Body of pancreas (tissue), 4 donors: ENCODE results near the gene WDR27. TPM values are rescaled to one million over a fixed set of nuclear protein-coding genes. Genes with fewer than 3 reads are reported as not detected.

Source experiments
- ATAC-seq: fragments of 150-250 bp; one replicate; pipeline ENCODE4 v1.9.1; 2016
- DNase-seq, 4 donors: peaks; one replicate each; pipeline ENCODE4 v3.0.0-alpha.2; 2019
- H3K27ac ChIP-seq, 4 donors: fragments of 200-600 bp; sonication (generic); 1 replicate in 3 of 4; 2 replicates in 1 of 4; pipeline versions ENCODE4 v1.5.1 to v1.6.1; 2016 to 2019; ENCODE audit warnings: mild to moderate bottlenecking in 1 of 4, mixed read lengths in 1 of 4, moderate library complexity in 1 of 4
- H3K27me3 ChIP-seq, 2 donors: fragments of 200-600 bp; sonication (generic); one replicate each; pipeline ENCODE4 v1.6.0; 2016; ENCODE audit warnings: mild to moderate bottlenecking in 1 of 2
- H3K36me3 ChIP-seq, 2 donors: fragments of 200-600 bp; sonication (generic); replicated peaks in 1 of 2; 2 replicates each; pipeline ENCODE4 v1.5.1; 2016; ENCODE audit warnings: low read depth in 2 of 2; ENCODE audit not compliant: insufficient read depth in 1 of 2
- H3K4me1 ChIP-seq: fragments of 200-600 bp; sonication (generic); one replicate; pipeline ENCODE4 v1.6.0; 2016
- H3K4me3 ChIP-seq, 2 donors: fragments of 200-600 bp; sonication (generic); 1 replicate in 1 of 2; 2 replicates in 1 of 2; pipeline ENCODE4 v1.5.1; 2016 to 2019
- H3K9me3 ChIP-seq, 3 donors: fragments of 200-600 bp; sonication (generic); 1 replicate in 2 of 3; 2 replicates in 1 of 3; pipeline ENCODE4 v1.5.1; 2016
- POLR2A ChIP-seq, 3 donors: fragments of 450-650 bp; IDR thresholded peaks; one replicate each; pipeline ENCODE4 v1.6.1; 2016; ENCODE audit warnings: antibody characterized with exemption in 3 of 3, mild to moderate bottlenecking in 2 of 3
- WGBS, 2 donors: methylation state at CpG; one replicate each; pipeline ENCODE4 v1.1.5; 2017; 5-methylcytosine and 5-hydroxymethylcytosine counted together
- intact Hi-C: fragments of 100-400 bp; cut with DNase I; formaldehyde crosslinking; loops from one replicate; pipeline ENCODE4 v1.15.1; 2023
- total RNA-seq, 2 donors: library from RNA; depleted of rRNA; stranded (reverse); fragments of >200 nt; gene quantifications; one replicate each; pipeline ENCODE4 v1.1.0, GENCODE V29; 2016
- TF ChIP-seq, protein P1 (sequence below), 7 experiments: fragments of 450-650 bp in 4 of 7; fragments of 200-600 bp in 3 of 7; sonication (generic) in 3 of 7; IDR thresholded peaks; one replicate each; pipeline ENCODE4 v1.5.1; 2016 to 2019; ENCODE audit warnings: antibody characterized with exemption in 7 of 7

WDR27 gene
- total RNA-seq, 2 donors from 2014 or later, result 38.2 to 38.7 TPM

DNA sequence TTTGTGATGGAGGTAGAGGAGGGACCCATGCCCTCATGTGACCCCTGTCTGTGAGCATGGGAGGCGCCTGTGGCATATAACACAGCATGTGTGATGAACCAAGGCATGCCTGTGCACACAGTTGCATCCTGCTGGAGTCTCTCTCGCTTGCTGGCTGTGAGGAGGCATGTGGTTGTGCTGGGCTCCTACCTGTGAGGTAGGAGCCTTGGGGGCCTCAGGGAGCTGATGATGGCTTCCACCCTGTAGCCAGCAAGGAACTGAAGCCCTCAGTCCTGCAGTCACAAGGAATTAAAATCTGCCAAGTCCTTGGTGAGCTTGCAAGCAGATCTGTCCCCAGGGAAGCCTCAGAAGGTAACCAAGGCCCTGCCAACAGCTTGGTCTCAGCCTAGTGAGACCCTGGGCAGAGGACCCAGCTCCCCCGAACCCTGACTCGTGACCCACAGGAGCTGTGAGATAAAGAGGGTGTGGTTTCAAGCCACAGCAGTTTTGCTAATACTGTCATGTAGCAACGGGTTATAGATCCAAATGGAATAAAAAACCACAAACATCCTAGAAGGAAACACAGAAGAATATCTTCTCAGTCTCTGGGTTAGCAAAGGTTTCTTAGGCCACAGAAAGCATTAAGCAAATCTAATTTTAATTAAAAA, 145.7 kb downstream of the WDR27 start:
- intact Hi-C loops, result no loop called here
- Histone ChIP-seq H3K27ac (no peak overlapping the region), H3K4me3 (no peak overlapping the region), H3K27me3 (no peaks in the 10 kb centered on the region), H3K4me1 (no peaks in the 10 kb centered on the region), H3K36me3 (no peaks in the 10 kb centered on the region), H3K9me3 (no peaks in the 10 kb centered on the region)
- TF ChIP-seq POLR2A (IDR thresholded peaks at IDR 0.05), result no peak
- TF ChIP-seq, protein P1, sequence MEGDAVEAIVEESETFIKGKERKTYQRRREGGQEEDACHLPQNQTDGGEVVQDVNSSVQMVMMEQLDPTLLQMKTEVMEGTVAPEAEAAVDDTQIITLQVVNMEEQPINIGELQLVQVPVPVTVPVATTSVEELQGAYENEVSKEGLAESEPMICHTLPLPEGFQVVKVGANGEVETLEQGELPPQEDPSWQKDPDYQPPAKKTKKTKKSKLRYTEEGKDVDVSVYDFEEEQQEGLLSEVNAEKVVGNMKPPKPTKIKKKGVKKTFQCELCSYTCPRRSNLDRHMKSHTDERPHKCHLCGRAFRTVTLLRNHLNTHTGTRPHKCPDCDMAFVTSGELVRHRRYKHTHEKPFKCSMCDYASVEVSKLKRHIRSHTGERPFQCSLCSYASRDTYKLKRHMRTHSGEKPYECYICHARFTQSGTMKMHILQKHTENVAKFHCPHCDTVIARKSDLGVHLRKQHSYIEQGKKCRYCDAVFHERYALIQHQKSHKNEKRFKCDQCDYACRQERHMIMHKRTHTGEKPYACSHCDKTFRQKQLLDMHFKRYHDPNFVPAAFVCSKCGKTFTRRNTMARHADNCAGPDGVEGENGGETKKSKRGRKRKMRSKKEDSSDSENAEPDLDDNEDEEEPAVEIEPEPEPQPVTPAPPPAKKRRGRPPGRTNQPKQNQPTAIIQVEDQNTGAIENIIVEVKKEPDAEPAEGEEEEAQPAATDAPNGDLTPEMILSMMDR (IDR thresholded peaks at IDR 0.05), result no peak
- ATAC-seq (no peak), DNase-seq (no peak)
- 81 to 83% methylated on average over 5 of the region's 5 CpGs for WGBS, 2 donors

DNA sequence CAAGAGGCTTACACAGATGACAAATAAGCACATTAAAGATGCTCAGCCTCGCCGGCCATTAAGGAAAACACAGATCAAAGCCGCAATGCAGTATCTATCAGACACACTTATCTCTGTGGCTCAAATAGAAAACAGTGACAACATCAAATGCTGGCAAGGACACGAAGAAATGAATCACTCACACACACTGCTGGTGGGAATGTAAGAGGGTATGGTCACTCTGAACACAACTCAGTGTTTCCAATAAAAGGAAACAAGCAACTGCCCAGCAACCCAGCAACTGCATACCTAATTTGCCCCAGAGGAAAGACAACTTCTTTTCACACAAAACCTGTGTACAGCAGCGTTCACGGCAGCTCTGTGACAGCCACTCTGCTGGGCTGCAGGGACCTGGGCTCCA, 155.8 kb downstream of the WDR27 start:
- ATAC-seq, result no peak
- no peak overlapping the region for H3K27ac ChIP-seq

DNA sequence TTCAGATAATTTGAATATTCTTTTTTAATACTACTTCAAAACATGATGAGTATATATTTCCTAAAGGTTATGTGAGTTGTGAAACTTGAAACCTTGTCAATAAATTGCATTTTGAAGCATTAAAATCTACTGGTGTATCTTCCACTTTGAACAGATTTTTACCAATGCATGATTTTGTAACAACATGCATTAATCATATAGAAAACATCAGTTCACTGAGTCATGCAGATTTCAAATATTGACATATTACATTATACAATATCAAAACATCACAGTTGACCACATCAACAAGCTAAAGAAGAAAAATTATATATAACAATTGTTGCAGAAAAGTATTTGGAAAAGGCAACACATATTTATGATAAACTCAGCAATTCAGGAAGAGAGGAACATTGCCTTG, 158.1 kb downstream of the WDR27 start:
- Histone ChIP-seq H3K9me3 (no peaks in the 10 kb centered on the region), H3K4me1 (no peaks in the 10 kb centered on the region), H3K27ac (no peak overlapping the region), H3K27me3 (no peaks in the 10 kb centered on the region), H3K36me3 (no peaks in the 10 kb centered on the region), H3K4me3 (no peak overlapping the region)
- TF ChIP-seq POLR2A (IDR thresholded peaks at IDR 0.05), result no peak
- TF ChIP-seq, protein P1 (IDR thresholded peaks at IDR 0.05), result no peak
- ATAC-seq (no peak), DNase-seq (no peak)
- intact Hi-C loops, result no loop called here

More for the DNA sequence above, 155.8 kb downstream of the WDR27 start:
- Histone ChIP-seq H3K36me3 (no peaks in the 10 kb centered on the region), H3K27me3 (no peaks in the 10 kb centered on the region), H3K9me3 (no peaks in the 10 kb centered on the region), H3K4me3 (no peak overlapping the region), H3K4me1 (no peaks in the 10 kb centered on the region)
- no peak for DNase-seq
- intact Hi-C loops, result no loop called here
- no peak for TF ChIP-seq POLR2A (IDR thresholded peaks at IDR 0.05)
- TF ChIP-seq, protein P1 (IDR thresholded peaks at IDR 0.05), result no peak
- 81 to 90% methylated on average over 5 to 6 of the region's 6 CpGs for WGBS, 2 donors

DNA sequence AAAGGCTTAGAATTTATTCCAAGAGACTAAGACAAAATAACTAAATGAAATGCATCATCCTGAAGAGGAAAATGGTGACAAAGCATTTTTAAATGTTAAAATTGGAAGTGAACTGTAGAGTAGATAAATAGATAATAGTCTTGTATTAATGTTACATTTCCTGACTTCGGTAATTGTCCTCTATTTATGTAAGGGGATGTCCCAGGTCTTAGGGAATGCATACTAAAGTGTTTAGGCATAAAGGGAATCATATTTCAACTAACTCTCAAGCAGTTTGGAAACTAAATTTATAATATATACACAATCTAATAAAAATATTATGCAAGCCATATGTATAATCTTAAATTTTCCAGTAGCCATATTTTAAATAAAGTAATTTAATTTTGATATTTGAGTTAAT, 159.3 kb downstream of the WDR27 start:
- H3K27me3 ChIP-seq, result no peaks in the 10 kb centered on the region
- TF ChIP-seq, protein P1 (IDR thresholded peaks at IDR 0.05), result no peak
- TF ChIP-seq POLR2A (IDR thresholded peaks at IDR 0.05), result no peak
- H3K27ac ChIP-seq, result no peak overlapping the region
- intact Hi-C loops, result no loop called here
- 85 to 93% methylated on average over 1 of the region's 1 CpG for WGBS, 2 donors
- H3K4me3 ChIP-seq, result no peak overlapping the region
- ATAC-seq (no peak), DNase-seq (no peak)
- H3K36me3 ChIP-seq, result no peaks in the 10 kb centered on the region
- H3K9me3 ChIP-seq, result peaks cover 0 to 1% (median 0%) of the 10 kb centered on the region in 3 donors
- no peaks in the 10 kb centered on the region for H3K4me1 ChIP-seq
